Liver (tissue), 9 donors: ENCODE measurements around the gene STX5. TPM values are rescaled to one million over a fixed set of nuclear protein-coding genes. Genes with fewer than 3 reads are reported as not detected.

Experiments
- DNase-seq: peaks from one replicate; pipeline ENCODE4 v3.0.0-alpha.2; 2017; ENCODE audit warnings: low spot score
- H3K27ac ChIP-seq, 2 donors: one replicate each; pipeline ENCODE4 v1.7.0; 2013; ENCODE audit warnings: inconsistent platforms in 2 of 2, low read length in 2 of 2, control low read depth in 1 of 2, low read depth in 1 of 2, mild to moderate bottlenecking in 1 of 2
- H3K27me3 ChIP-seq, 4 donors: one replicate each; pipeline versions ENCODE4 v1.6.1 to v1.7.0; 2013; ENCODE audit warnings: low read length in 3 of 4, inconsistent platforms in 1 of 4, mild to moderate bottlenecking in 1 of 4, moderate library complexity in 1 of 4; ENCODE audit not compliant: control insufficient read depth in 4 of 4, insufficient read depth in 4 of 4
- H3K36me3 ChIP-seq, 4 donors: one replicate each; pipeline versions ENCODE4 v1.6.1 to v1.7.0; 2013; ENCODE audit warnings: low read length in 3 of 4, mild to moderate bottlenecking in 3 of 4, low read depth in 1 of 4, moderate library complexity in 1 of 4; ENCODE audit not compliant: control insufficient read depth in 4 of 4, insufficient read depth in 3 of 4
- H3K4me1 ChIP-seq, 4 donors: one replicate each; pipeline versions ENCODE4 v1.6.1 to v1.7.0; 2013; ENCODE audit warnings: low read length in 3 of 4, mild to moderate bottlenecking in 3 of 4, moderate library complexity in 1 of 4; ENCODE audit not compliant: control insufficient read depth in 4 of 4, insufficient read depth in 4 of 4
- H3K4me3 ChIP-seq, 3 donors: one replicate each; pipeline versions ENCODE4 v1.6.1 to v1.7.0; 2013; ENCODE audit warnings: low read length in 3 of 3, control low read depth in 1 of 3, low read depth in 1 of 3, mild to moderate bottlenecking in 1 of 3
- H3K9ac ChIP-seq, 2 donors: one replicate each; pipeline ENCODE4 v1.7.0; 2013; ENCODE audit warnings: low read length in 2 of 2, mild to moderate bottlenecking in 2 of 2, moderate library complexity in 2 of 2, control low read depth in 1 of 2, low read depth in 1 of 2
- H3K9me3 ChIP-seq, 4 donors: one replicate each; pipeline versions ENCODE4 v1.6.1 to v1.7.0; 2013; ENCODE audit warnings: low read length in 3 of 4; ENCODE audit not compliant: control insufficient read depth in 4 of 4
- EGR1 ChIP-seq, 2 donors: IDR thresholded peaks; 2 replicates each; pipeline ENCODE4 v1.6.1; 2016 to 2018; ENCODE audit warnings: antibody characterized with exemption in 2 of 2, low read depth in 2 of 2
- FOXA1 ChIP-seq: IDR thresholded peaks from 2 replicates; pipeline ENCODE4 v1.6.1; 2016; ENCODE audit warnings: antibody characterized with exemption
- FOXA2 ChIP-seq: IDR thresholded peaks from 2 replicates; pipeline ENCODE4 v1.6.1; 2016; ENCODE audit warnings: antibody characterized with exemption
- GABPA ChIP-seq, 2 donors: IDR thresholded peaks in 1 of 2; conservative IDR thresholded peaks in 1 of 2; 2 replicates each; pipeline ENCODE4 v1.6.1; 2016; ENCODE audit warnings: antibody characterized with exemption in 2 of 2, mild to moderate bottlenecking in 1 of 2, moderate library complexity in 1 of 2
- HNF4A ChIP-seq, 2 donors: conservative IDR thresholded peaks; 2 replicates each; pipeline ENCODE4 v1.6.1; 2016; ENCODE audit warnings: antibody characterized with exemption in 2 of 2, mild to moderate bottlenecking in 2 of 2
- HNF4G ChIP-seq: IDR thresholded peaks from 2 replicates; pipeline ENCODE4 v1.6.1; 2016; ENCODE audit warnings: antibody characterized with exemption
- JUND ChIP-seq, 2 donors: IDR thresholded peaks; 2 replicates each; pipeline ENCODE4 v1.6.1; 2016; ENCODE audit warnings: antibody characterized with exemption in 2 of 2
- NR2F2 ChIP-seq: IDR thresholded peaks from 2 replicates; pipeline ENCODE4 v1.6.1; 2016; ENCODE audit warnings: antibody characterized with exemption
- RAD21 ChIP-seq, 2 donors: IDR thresholded peaks; 2 replicates each; pipeline ENCODE4 v1.6.1; 2016; ENCODE audit warnings: antibody characterized with exemption in 2 of 2, mild to moderate bottlenecking in 2 of 2
- RXRA ChIP-seq, 2 donors: IDR thresholded peaks; 2 replicates each; pipeline ENCODE4 v1.6.1; 2017 to 2018; ENCODE audit warnings: antibody characterized with exemption in 2 of 2, mild to moderate bottlenecking in 1 of 2
- SP1 ChIP-seq: IDR thresholded peaks from 2 replicates; pipeline ENCODE4 v1.6.1; 2018; ENCODE audit warnings: antibody characterized with exemption, mild to moderate bottlenecking
- TAF1 ChIP-seq: conservative IDR thresholded peaks from 2 replicates; pipeline ENCODE4 v1.6.1; 2016; ENCODE audit warnings: antibody characterized with exemption, mild to moderate bottlenecking
- YY1 ChIP-seq: IDR thresholded peaks from 2 replicates; pipeline ENCODE4 v1.6.1; 2016; ENCODE audit warnings: antibody characterized with exemption, mild to moderate bottlenecking
- WGBS: extraction: QIAGEN DNeasy Blood & Tissue Kit; methylation state at CpG from one replicate; pipeline ENCODE4 v1.1.7; 2013; 5-methylcytosine and 5-hydroxymethylcytosine counted together
- polyA plus RNA-seq, 2 donors: library from polyadenylated mRNA; stranded (reverse) in 1 of 2; unstranded in 1 of 2; fragments of 200-250 nt in 1 of 2; fragments of >200 nt in 1 of 2; fragmentation: Nextera tagmentation in 1 of 2; extraction: Ambion mirVana in 1 of 2; gene quantifications; one replicate each; pipeline versions ENCODE4 v1.2.1 to v1.2.3, GENCODE V29; 2013 to 2015
- total RNA-seq, 2 donors: library from RNA; depleted of rRNA; stranded (reverse); fragments of >200 nt; gene quantifications; one replicate each; pipeline ENCODE4 v1.2.3, GENCODE V29; 2014
- TF ChIP-seq, protein P1 (sequence below): IDR thresholded peaks from 2 replicates; pipeline ENCODE4 v1.6.1; 2016; ENCODE audit warnings: antibody characterized with exemption
- TF ChIP-seq, protein P2 (sequence below): IDR thresholded peaks from 2 replicates; pipeline ENCODE4 v1.6.1; 2016; ENCODE audit warnings: antibody characterized with exemption
- TF ChIP-seq, protein P3 (sequence below): fragments of 150-350 bp; IDR thresholded peaks from 2 replicates; pipeline ENCODE4 v1.5.1; 2017; ENCODE audit warnings: improper control_type of control experiment, low read depth, low read length; ENCODE audit not compliant: missing input control
- TF ChIP-seq, protein P4 (sequence below): IDR thresholded peaks from 2 replicates; pipeline ENCODE4 v1.6.1; 2016; ENCODE audit warnings: antibody characterized with exemption
- TF ChIP-seq, protein P5 (sequence below): IDR thresholded peaks from 2 replicates; pipeline ENCODE4 v1.6.1; 2016; ENCODE audit warnings: antibody characterized with exemption, mild to moderate bottlenecking
- donor health status: healthy.
- donor health status: healthy.
- donor health status: healthy.
- donor health status: healthy.
- donor health status: healthy.

STX5 gene
- total and polyA plus RNA-seq, 4 donors, result 13.6 to 34.1 (median 26.1) TPM

DNA sequence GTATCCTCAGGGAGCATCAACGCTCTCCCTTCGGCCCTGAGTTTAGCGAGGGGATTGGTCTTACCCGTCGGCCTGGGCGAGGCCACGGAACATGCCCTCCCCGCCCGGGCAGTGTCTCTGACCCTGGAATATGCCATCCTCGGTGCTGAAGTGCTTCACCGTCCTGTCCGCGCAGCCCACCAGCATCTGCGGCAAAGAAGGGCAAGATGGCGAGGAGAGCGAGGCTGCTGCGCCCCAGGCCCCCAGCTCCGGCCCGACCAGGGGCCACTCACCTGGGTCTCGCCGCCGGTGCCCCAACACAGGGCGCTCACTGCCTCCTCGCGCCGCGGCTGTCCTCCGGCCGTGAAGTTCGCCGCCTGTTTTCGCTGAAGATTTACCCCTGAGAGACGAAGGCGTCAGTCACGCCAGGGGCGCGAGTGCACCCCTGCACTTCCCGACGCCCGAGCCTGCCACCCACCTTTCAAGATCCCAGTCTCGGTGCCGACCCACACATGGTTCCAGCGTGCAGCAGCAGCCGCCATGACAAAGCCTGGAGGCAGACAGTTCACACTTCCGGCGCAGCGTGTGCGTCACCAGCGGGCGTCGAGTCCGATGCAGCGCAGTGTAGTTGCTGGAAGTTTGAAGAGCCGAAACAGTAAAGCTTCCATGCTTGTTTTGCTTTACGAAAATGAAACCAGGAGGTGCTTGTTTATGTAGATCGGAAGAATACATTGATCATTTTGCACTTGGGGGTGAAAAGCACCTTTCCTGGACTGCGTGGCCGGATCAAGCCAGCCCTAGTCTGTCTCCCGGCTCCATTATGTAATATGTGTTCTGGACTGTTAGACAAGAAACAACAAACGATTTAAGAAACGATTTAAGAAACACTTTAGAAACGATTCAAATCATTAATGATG, 7.4 kb upstream of the STX5 start, which contains the start of gene WDR74:
TSS of gene WDR74 (minus strand) at position 541 of the 896 bp plus-strand sequence. CDS start at position 521, 20 bp downstream.
- peaks cover 4 to 20% (median 6%) of the 10 kb centered on the region in 4 donors for H3K36me3 ChIP-seq
- peaks cover 0 to 30% (median 23%) of the 10 kb centered on the region in 4 donors for H3K4me1 ChIP-seq
- H3K9me3 ChIP-seq, result no peaks in the 10 kb centered on the region
- peak within 1 kb of the TSS; percentile 95 to 100 for H3K9ac ChIP-seq
- DNase-seq, result peak; percentile 91
- no peaks in the 10 kb centered on the region for H3K27me3 ChIP-seq
- TF ChIP-seq RAD21 (IDR thresholded peaks at IDR 0.05) (no peak), EGR1 (IDR thresholded peaks at IDR 0.05; ENCODE audit: low read depth in 2 of 2) (peak; percentile 21 to 22), HNF4G (no peak), SP1 (peak; percentile 68), HNF4A (conservative IDR thresholded peaks at IDR 0.05) (peak; percentile 18 to 28), TAF1 (peak; percentile 41), FOXA1 (peak; percentile 25), NR2F2 (peak; percentile 49), FOXA2 (no peak), RXRA (IDR thresholded peaks at IDR 0.05) (peak; percentile 21 to 50), JUND (IDR thresholded peaks at IDR 0.05) (no peak), GABPA (IDR thresholded peaks at IDR 0.05 in 1 of 2, conservative IDR thresholded peaks at IDR 0.05 in 1 of 2) (peak; percentile 71 to 94), YY1 (peak; percentile 99)
- TF ChIP-seq, protein P1, sequence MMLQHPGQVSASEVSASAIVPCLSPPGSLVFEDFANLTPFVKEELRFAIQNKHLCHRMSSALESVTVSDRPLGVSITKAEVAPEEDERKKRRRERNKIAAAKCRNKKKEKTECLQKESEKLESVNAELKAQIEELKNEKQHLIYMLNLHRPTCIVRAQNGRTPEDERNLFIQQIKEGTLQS, result no peak
- TF ChIP-seq, protein P2, sequence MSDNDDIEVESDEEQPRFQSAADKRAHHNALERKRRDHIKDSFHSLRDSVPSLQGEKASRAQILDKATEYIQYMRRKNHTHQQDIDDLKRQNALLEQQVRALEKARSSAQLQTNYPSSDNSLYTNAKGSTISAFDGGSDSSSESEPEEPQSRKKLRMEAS, result peak; percentile 99
- TF ChIP-seq, protein P3, sequence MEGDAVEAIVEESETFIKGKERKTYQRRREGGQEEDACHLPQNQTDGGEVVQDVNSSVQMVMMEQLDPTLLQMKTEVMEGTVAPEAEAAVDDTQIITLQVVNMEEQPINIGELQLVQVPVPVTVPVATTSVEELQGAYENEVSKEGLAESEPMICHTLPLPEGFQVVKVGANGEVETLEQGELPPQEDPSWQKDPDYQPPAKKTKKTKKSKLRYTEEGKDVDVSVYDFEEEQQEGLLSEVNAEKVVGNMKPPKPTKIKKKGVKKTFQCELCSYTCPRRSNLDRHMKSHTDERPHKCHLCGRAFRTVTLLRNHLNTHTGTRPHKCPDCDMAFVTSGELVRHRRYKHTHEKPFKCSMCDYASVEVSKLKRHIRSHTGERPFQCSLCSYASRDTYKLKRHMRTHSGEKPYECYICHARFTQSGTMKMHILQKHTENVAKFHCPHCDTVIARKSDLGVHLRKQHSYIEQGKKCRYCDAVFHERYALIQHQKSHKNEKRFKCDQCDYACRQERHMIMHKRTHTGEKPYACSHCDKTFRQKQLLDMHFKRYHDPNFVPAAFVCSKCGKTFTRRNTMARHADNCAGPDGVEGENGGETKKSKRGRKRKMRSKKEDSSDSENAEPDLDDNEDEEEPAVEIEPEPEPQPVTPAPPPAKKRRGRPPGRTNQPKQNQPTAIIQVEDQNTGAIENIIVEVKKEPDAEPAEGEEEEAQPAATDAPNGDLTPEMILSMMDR, result no peak
- TF ChIP-seq, protein P4, sequence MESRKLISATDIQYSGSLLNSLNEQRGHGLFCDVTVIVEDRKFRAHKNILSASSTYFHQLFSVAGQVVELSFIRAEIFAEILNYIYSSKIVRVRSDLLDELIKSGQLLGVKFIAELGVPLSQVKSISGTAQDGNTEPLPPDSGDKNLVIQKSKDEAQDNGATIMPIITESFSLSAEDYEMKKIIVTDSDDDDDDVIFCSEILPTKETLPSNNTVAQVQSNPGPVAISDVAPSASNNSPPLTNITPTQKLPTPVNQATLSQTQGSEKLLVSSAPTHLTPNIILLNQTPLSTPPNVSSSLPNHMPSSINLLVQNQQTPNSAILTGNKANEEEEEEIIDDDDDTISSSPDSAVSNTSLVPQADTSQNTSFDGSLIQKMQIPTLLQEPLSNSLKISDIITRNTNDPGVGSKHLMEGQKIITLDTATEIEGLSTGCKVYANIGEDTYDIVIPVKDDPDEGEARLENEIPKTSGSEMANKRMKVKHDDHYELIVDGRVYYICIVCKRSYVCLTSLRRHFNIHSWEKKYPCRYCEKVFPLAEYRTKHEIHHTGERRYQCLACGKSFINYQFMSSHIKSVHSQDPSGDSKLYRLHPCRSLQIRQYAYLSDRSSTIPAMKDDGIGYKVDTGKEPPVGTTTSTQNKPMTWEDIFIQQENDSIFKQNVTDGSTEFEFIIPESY, result peak; percentile 53
- TF ChIP-seq, protein P5, sequence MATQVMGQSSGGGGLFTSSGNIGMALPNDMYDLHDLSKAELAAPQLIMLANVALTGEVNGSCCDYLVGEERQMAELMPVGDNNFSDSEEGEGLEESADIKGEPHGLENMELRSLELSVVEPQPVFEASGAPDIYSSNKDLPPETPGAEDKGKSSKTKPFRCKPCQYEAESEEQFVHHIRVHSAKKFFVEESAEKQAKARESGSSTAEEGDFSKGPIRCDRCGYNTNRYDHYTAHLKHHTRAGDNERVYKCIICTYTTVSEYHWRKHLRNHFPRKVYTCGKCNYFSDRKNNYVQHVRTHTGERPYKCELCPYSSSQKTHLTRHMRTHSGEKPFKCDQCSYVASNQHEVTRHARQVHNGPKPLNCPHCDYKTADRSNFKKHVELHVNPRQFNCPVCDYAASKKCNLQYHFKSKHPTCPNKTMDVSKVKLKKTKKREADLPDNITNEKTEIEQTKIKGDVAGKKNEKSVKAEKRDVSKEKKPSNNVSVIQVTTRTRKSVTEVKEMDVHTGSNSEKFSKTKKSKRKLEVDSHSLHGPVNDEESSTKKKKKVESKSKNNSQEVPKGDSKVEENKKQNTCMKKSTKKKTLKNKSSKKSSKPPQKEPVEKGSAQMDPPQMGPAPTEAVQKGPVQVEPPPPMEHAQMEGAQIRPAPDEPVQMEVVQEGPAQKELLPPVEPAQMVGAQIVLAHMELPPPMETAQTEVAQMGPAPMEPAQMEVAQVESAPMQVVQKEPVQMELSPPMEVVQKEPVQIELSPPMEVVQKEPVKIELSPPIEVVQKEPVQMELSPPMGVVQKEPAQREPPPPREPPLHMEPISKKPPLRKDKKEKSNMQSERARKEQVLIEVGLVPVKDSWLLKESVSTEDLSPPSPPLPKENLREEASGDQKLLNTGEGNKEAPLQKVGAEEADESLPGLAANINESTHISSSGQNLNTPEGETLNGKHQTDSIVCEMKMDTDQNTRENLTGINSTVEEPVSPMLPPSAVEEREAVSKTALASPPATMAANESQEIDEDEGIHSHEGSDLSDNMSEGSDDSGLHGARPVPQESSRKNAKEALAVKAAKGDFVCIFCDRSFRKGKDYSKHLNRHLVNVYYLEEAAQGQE, result peak; percentile 44
- under 1% methylated on average over 62 of the region's 62 CpGs for WGBS
- H3K27ac ChIP-seq, result peak within 1 kb of the TSS; percentile 99
- peak within 1 kb of the TSS; percentile 81 to 94 (median 91) for H3K4me3 ChIP-seq
